ENCODE measurements around the gene KAT5. TPM values are rescaled to one million over a fixed set of nuclear protein-coding genes. Genes with fewer than 3 reads are reported as not detected.
"Not testable (repeated sequence)": the region's sequence is repeated elsewhere in the genome, so short reads cannot be mapped to it uniquely, and the experiment has no call there.

Gene KAT5
- polyA plus RNA-seq (ENCODE audit: insufficient read depth in 1 of 5, insufficient read length in 5 of 5, low replicate concordance in 1 of 5) = 10 to 100 TPM; 52.2 to 68.8 (median 62.9) TPM
- long read RNA-seq, donor 1, partial matches to known transcripts = 261 of 275 reads
- long read RNA-seq, donor 1, other reads (novel, unspliced or antisense) = 0 of 275 reads
- long read RNA-seq, donor 2, partial matches to known transcripts = 98 of 105 reads
- long read RNA-seq, donor 2, other reads (novel, unspliced or antisense) = 0 of 105 reads
- long read RNA-seq, donor 3, partial matches to known transcripts = 0 of 8 reads
- long read RNA-seq, donor 3, other reads (novel, unspliced or antisense) = 0 of 8 reads
- long read RNA-seq, donor 4, partial matches to known transcripts = 0 of 5 reads
- long read RNA-seq, donor 4, other reads (novel, unspliced or antisense) = 0 of 5 reads
- long read RNA-seq, donor 5, partial matches to known transcripts = 104 of 384 reads
- long read RNA-seq, donor 5, other reads (novel, unspliced or antisense) = 270 of 384 reads
- long read RNA-seq, donor 6, partial matches to known transcripts = 11 of 25 reads
- long read RNA-seq, donor 6, other reads (novel, unspliced or antisense) = 0 of 25 reads
- long read RNA-seq, donor 7, partial matches to known transcripts = 7 of 15 reads
- long read RNA-seq, donor 7, other reads (novel, unspliced or antisense) = 0 of 15 reads
- long read RNA-seq, donor 8, partial matches to known transcripts = 0 of 1 reads
- long read RNA-seq, donor 8, other reads (novel, unspliced or antisense) = 0 of 1 reads

DNA sequence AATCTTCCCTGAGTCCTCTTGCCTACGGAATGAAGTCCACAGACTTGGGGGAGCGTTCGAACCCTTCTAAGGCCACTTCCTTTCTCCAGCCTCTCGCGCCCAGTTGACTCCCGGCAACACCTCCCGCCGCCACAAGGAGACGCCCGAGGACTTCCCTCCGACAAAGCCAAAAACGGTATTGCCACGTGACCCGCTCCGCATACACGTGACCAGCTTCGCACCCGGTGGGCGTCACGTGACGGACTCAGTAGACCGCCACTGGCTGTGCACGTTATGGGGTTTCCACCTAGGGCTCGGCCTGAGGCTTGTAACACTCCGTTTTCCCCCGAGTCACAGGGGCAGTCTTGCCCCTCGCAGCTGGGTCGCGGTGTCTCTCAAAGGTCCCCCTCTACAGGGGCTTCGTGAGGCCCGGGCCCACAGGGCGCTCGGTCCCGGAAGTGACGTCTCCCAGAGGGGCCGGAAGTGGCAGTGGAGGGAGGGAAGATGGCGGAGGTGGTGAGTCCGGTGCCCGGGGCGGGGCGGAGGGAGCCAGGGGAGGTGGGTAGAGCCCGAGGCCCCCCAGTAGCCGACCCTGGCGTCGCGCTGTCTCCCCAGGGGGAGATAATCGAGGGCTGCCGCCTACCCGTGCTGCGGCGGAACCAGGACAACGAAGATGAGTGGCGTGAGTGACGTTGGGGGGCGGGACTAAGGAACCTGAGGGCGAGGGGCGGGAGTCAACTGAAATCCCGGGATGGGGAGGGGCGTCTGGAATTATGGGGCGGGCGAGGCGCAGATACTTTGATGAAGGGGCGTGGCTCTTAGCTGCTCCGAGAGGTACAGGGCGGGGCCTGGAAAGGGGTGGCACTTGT is at the start of gene KAT5:
KAT5 (plus strand) TSS at position 468 of the 848 bp plus-strand sequence; CDS start at position 484, 16 bp downstream.
- DNase-seq = peak; percentile 99

DNA sequence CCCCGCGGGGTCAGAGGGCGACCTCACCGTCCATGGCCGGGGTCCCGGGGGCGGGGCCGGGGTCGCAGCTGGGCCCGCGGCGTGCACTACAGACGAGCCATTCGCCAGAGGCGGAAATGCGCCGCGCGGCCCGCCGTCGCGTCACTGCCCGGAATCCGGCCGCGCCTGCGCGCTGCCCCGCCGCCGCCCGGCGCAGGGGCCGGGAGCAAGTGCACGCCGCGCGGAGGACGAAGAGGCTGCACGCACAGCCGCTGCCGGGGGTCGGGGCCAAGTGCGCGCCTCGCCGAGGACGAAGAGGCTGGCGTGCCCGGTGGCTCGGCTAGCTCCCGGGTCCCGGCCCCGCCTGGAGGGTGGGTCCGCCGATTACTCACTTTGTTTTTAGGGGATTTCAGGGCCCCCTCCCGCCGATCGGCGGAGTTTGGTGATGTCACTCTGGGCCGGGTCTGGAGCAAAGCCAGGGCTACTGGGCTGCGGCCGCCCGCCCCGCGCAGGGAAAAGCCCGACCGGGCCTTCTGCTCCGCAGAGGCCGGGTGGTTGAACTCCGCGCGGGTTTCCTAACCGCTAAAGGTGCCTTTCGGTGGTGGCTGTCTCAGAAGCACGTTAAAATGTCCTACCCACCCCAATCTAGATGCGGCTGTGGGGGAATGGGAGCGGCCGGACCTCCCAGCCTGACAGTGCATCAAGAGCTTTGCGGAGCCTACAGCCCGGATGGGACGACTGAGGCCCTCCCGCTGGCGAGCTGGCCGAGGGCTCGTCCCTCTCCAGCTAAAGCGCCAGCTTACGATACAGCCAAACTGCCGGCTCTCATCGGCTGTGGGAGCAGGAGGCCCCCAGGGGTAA is 49.0 kb upstream of the KAT5 start, which contains the start of gene RELA:
RELA (minus strand) TSS at position 118 of the 840 bp plus-strand sequence; CDS start at position 34, 84 bp downstream.
- DNase-seq = peak; percentile 94 to 96

DNA sequence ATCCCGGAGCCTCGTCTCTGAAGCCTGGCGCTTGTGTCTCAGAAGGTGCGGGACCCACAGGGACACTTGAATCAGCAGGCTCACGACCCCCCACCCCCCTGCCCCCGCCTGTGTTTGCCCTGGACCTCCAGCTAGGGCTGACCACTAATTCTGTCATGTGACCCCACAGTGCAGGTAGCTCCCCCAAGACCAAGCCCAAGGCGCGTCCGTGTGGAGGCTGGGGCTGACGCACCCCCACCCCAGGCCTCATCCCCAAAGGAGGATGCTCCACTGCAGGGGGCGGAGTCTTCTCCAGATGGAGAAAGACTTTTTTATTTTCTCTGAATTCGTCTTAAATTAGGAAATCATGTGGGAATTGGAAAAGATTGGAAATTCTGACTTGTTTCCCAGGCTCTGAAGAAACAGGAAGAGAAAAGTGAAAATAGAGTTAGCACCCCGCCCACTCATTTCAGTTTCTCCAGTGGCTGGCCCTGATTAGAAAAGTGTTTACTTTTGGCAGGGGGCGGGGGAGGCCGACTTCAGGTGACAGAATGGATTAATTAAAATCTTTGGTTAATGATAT is 48.3 kb upstream of the KAT5 start:
- peak; percentile 57 to 64 for DNase-seq

DNA sequence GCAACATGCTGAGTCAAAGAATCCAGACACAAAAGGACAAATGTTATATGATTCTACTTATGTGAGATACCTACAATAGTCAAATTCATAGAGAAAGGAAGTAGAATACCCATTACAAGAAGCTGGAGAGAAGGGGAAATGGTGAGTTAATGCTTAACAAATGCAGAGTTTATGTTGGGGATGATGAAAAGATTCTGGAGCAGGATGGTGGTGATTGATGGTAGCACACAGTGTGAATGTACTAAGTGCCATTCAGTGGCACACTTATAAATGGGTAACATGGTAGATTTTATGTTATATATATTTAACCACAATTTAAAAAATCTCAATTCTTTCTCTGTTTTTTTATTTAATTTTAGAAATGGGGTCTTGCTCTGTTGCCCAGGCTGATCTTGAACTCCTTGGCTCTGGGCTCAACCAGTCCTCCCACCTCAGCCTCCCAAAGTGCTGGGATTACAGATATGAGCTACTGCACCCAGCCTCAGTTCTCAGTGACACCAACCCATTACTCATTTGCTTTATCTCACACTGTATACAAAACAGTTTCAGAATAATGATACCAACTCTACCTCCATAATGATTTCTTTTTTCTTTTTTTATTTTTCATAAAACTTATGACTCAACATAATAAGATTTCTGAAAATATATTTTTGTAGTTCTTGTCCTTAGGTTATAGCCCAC is 39.7 kb upstream of the KAT5 start:
- DNase-seq = no peak

DNA sequence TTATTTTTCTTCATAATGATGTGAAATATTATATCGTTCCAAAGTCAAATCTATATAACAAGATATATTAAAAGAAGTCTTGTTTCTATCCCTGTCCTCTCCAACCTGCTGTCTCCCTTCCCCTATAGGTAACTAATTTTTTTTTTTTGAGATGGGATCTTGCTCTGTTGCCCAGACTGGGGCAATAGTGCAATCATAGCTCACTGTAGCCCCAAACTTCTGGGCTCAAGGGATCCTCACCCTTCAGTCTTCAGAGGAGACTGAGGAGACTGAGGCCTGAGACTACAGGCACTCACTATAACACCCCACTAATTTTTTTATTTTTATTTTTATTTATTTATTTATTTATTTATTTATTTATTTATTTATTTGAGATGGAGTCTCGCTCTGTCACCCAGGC is 39.1 kb upstream of the KAT5 start:
- no peak for DNase-seq

DNA sequence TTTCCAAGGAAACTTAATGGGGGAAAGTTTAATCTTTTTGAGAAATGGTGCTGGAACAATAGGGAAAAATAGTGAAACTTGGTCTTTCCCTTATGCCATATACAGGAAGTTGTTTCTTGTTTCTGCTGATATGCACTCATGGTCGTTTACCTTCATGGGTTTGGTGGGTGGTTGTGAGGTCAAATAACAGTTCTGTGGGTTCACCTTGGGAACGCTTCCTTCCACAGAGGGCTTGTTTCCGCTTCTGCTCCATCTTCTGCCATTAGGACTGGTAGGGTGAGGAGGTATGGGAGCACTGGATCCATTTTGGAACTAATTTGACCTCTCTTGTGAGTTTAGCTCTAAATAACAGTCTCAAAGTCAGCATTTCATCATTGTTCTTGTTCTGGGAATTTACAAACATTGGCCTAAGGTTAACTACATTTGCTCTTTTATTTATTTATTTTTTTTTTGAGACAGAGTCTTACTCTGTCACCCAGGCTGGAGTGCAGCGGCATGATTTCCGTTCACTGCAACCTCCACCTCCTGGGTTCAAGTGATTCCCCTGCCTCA is 31.8 kb upstream of the KAT5 start:
- DNase-seq = no peak

DNA sequence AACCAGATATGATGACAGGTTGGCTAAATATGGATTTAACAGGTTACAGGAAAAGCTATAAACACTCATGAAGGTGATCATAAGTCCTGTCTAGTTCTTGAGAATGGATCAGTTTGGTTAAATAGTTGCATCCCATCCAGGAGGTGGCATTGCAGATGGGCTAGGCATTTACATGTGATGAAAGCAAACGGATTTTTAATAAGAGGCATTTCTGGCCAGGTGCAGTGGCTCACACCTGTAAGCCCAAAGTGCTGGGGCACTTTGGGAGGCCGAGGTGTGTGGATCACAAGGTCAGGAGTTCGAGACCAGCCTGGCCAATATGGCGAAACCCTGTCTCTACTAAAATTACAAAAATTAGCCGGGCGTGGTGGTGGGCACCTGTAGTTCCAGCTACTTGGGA is 28.6 kb upstream of the KAT5 start:
- DNase-seq = not testable (repeated sequence)

DNA sequence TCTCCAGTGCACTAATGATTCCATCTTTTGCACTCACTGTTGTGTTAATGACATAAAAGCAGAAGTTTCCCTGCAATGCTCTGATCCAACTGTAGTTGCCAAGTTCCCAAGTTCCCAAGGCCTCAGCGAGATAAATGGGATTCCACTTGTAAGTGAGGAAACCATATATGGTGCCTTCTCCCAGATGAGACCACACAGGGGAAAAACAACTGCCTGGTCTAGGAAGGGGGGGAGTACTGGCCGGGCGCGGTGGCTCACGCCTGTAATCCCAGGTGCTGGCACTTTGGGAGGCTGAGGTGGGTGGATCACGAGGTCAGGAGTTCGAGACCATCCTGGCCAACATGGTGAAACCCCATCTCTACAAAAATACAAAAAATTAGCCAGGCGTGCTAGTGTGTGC is 26.1 kb upstream of the KAT5 start:
- DNase-seq = no peak

DNA sequence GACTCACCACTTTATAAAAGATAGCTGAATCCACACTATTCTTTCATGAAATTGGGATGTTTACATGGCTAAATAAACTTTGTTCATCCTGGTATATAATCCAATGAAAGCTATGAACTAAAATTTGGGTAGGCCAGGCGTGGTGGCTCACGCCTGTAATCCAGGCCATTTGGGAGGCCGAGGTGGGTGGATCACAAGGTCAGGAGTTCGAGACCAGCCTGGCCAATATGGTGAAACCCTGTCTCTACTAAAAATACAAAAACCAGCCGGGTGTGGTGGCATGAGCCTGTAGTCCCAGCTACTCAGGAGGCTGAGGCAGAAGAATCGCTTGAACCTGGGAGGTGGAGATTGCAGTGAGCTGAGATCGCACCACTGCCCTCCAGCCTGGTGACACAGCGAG is 20.2 kb upstream of the KAT5 start:
- DNase-seq = not testable (repeated sequence)

DNA sequence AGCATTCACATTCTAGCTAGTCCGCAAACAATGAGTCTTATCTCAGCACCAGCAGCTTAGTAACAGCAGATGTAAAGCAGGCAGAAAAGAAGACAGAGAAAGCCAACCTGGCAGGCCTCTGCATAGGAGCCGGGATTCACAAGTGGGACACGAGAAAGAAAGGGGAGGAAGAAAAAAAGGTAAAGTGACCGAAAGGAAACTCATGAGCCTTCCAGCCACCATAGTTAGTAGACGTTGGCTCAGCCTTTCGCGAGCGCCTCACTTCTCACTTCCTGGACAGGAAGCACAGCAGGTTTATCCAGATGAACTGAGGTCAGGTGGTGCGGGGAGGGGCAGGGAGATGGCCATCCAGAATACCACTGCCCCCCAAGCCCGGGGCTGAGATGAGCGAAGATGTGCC is 19.7 kb upstream of the KAT5 start:
- no peak for DNase-seq

DNA sequence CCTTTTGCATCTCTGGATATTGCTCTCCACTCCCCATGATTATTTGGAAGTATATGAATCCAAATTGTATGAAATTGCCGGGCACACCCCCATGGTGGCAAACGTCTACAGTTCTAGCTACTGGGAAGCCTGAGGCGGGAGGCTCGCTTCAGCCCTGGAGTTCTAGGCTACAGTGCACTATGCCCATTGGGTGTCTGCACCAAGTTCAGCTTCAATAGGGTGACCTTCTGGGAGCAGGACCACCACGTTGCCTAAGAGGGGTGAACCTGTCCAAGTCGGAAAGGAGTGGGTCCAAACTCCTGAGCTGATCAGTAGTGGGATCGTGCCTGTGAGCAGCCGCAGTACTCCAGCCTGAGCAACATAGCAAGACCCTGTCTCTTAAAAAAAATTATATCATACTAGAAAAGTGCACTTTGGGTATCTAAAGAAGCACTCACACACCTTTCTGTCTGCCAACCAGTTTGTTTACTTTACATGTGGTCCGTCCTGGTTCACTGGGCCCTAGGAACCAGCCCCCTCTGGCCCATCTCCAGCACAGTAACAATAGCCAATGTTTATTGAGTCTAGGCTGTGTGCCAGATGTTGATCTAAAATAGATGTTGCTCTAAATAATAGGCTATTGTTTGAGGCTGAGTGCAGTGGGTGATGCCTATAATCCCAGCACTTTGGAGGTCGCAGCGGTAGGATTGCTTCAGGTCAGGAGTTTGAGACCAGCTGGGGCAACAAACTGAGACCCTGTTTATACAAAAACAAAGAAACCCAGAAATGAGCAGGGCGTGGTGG is 16.4 kb upstream of the KAT5 start:
- DNase-seq = peak in 1 of 2 donors; percentile 30

DNA sequence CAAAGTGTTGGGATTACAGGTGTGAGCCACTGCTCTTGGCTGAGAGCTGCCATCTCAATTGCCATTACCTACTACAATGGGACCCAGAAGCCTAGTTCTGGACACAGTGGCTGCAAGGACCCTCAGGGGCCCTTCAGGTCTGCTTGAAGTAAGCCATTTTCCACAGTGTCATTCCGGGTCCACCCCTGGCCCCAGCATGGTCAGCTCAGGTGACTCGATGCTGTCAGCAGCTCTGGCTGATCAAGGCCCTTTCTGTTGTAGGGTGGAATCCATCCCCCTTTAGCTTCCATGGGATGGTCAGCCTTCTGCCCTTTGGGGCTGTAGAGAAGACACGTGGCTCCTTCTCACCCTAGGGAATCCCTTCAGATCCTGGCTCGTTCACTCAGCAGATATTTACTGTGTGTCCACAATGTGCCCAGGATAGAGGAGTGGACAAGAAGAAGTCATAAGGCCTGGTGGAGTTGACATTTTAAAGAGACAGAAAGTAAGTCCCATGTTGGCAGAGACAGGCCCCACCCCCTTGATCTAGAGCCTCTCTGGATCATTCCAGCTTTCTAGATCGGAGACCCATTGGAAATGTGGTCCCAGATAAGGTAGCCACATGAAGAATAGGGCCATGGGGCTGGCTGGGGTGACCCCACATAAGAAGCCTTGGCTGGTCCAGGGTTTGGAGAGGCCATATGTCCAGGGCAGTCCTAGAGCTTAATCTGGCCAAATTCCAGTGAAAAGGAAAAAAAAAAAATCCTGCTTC is 15.1 kb upstream of the KAT5 start:
- DNase-seq = no peak

DNA sequence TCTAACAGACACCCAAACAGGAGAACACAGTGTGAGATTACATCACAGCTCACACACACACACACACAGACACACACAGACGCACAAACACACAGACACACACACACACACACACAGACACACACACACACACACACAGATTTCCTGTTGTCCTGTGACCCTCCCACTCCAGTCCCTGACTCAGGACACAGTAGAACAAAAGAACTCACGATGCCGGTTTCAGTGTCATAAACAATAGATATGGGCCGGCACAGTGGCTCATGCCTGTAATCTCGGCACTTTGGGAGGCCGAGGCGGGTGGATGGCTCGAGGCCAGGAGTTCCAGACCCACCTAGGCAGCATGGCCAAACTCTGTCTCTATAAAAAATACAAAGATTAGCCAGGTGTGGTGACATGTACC is 13.8 kb upstream of the KAT5 start:
- DNase-seq = no peak

DNA sequence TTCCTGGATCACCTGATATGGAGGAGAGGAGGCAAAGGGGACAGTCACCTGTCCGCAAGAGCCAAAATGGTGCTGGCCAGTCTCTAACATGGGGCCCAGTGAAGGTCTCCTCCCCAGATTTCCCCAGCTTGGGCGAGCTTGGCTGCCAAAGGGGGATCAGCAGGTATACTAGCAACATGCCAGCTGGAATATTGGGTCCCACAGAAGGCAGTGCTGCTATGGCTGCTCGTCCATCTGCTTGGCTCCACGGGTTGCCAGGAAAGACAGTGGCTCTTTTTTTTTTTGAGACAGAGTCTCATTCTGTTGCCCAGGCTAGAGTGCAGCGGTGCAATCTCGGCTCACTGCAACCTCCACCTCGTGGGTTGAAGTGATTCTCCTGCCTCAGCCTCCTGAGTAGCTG is 12.7 kb upstream of the KAT5 start:
- no peak for DNase-seq

DNA sequence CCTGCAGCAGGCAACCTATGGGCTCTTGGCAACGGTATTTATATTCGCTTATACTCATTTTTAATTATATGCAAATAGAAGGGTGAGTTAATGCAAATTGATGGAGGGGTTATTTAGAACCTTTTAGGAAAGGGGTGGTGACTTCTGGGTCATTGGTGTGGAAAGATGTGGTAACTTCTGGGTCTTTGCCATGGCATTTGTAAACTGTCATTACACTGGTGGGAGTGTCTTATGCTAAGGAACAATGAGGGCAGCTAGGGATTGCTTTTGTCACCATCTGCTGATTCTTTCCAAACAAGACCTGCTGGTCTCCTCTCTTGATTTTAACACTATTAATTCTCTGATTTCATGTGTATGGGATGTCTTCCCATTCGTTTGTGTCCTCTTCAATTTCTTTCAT is 11.7 kb upstream of the KAT5 start:
- DNase-seq = no peak

DNA sequence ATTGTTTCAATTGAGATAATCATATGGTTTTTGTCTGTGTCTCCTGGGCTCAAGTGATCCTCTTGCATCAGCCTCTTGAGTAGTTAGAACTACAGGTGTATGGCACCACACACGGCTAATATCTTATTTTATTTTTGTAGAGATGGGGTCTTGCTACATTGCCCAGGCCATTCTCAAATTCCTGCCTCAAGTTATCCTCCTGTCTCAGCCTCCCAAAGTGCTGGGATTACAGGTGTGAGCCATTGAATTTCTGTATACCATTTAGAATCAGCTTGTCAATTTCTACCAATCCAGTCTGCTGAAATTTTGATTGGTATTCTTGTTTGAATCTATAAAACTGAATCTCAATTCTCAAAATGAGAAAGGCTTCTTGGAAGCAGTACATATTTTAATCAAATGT is 10.4 kb upstream of the KAT5 start:
- no peak for DNase-seq

DNA sequence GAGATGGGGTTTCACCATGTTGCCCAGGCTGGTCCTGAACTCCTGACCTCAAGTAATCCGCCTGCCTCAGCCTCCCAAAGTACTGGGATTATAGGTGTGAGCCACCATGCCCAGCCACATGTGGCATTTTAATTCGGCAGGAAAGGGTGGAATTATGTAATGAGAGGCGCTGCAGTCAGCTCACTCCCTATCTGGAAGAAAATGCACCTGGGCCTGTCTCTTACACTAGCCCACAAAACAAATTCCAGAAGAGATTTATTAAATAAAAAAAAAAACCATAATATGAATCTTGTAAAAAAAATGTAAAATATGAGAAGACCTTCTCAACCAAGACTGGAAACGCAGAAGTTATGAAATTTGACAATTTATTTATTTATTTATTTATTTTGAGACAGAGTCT is 8.2 kb upstream of the KAT5 start:
- DNase-seq = no peak

DNA sequence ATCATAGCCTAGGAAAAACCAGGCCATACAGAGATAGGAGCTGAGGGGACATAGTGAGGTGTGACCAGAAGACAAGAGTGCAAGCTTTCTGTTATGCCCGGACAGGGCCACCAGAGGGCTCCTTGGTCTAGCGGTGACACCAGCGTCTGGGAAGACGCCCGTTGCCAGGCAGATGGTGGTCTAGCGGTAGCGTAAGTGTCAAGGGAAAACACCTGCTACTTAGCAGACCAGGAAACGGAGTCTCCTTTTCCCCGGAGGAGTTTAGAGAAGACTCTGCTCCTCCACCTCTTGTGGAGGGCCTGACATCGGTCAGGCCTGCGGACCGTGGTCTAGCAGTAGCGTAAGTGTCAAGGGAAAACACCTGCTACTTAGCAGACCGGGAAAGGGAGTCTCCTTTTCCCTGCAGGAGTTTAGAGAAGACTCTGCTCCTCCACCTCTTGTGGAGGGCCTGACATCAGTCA is 5.7 kb upstream of the KAT5 start:
- DNase-seq = peak in 1 of 2 donors; percentile 28
